ENCODE results near the gene INPP5F.

Gene INPP5F

GRCh38 chr10:119737823-119738222 lies 12.0 kb downstream of the INPP5F start:
- Histone ChIP-seq H3K36me3 (ENCODE audit: control insufficient read depth, insufficient read depth, low read length) (no peaks in the 10 kb centered on the region), H3K27me3 (ENCODE audit: control insufficient read depth, insufficient read depth, low read length) (no peaks in the 10 kb centered on the region), H3K4me2 (ENCODE audit: low read length) (no peak overlapping the region), H3K79me2 (peaks cover 6% of the 10 kb centered on the region), H3K27ac (no peak overlapping the region), H3K9me3 (ENCODE audit: control insufficient read depth, low read length) (no peaks in the 10 kb centered on the region), H3K4me1 (peaks cover 5% of the 10 kb centered on the region), H2AFZ (no peak overlapping the region), H3K9ac (no peak overlapping the region), H3K4me3 (ENCODE audit: low read depth, low read length) (no peak overlapping the region)
- TF ChIP-seq, protein P1, sequence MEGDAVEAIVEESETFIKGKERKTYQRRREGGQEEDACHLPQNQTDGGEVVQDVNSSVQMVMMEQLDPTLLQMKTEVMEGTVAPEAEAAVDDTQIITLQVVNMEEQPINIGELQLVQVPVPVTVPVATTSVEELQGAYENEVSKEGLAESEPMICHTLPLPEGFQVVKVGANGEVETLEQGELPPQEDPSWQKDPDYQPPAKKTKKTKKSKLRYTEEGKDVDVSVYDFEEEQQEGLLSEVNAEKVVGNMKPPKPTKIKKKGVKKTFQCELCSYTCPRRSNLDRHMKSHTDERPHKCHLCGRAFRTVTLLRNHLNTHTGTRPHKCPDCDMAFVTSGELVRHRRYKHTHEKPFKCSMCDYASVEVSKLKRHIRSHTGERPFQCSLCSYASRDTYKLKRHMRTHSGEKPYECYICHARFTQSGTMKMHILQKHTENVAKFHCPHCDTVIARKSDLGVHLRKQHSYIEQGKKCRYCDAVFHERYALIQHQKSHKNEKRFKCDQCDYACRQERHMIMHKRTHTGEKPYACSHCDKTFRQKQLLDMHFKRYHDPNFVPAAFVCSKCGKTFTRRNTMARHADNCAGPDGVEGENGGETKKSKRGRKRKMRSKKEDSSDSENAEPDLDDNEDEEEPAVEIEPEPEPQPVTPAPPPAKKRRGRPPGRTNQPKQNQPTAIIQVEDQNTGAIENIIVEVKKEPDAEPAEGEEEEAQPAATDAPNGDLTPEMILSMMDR (IDR thresholded peaks at IDR 0.05), result no peak

GRCh38 chr10:119738962-119739361 lies 13.1 kb downstream of the INPP5F start:
- Histone ChIP-seq H3K4me3 (ENCODE audit: low read depth, low read length) (no peak overlapping the region), H3K4me1 (no peaks in the 10 kb centered on the region), H3K36me3 (ENCODE audit: control insufficient read depth, insufficient read depth, low read length) (no peaks in the 10 kb centered on the region), H3K4me2 (ENCODE audit: low read length) (no peak overlapping the region), H3K27me3 (ENCODE audit: control insufficient read depth, insufficient read depth, low read length) (no peaks in the 10 kb centered on the region), H3K9ac (no peak overlapping the region), H2AFZ (no peak overlapping the region), H3K27ac (no peak overlapping the region), H3K9me3 (ENCODE audit: control insufficient read depth, low read length) (no peaks in the 10 kb centered on the region), H3K79me2 (peaks cover 4% of the 10 kb centered on the region)
- TF ChIP-seq, protein P1 (IDR thresholded peaks at IDR 0.05), result no peak

DNA sequence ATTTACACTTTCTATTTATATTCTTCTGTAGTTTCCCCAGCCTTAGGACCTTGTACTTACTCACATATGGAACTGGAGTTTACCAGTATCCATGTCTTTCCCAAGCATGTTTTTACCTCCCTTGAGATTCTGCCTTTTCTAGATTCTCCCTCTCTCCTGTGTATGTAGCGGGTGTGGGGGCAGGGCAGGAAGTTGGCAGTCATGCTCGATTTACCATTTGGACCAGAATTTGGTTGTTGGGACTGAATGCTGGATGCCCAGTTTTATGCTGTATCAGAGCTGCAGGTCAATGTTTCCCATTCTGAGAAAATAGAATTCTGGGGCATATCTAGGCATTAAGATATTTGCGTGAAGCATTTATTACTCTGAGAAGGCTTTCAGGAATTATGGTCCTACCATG lies 14.2 kb downstream of the INPP5F start:
- H3K79me2 ChIP-seq, result peaks cover 4% of the 10 kb centered on the region
- no peak overlapping the region for H2AFZ ChIP-seq
- no peaks in the 10 kb centered on the region for H3K27me3 ChIP-seq (ENCODE audit: control insufficient read depth, insufficient read depth, low read length)
- H3K4me2 ChIP-seq (ENCODE audit: low read length), result no peak overlapping the region
- H3K4me3 ChIP-seq (ENCODE audit: low read depth, low read length), result no peak overlapping the region
- H3K36me3 ChIP-seq (ENCODE audit: control insufficient read depth, insufficient read depth, low read length), result no peaks in the 10 kb centered on the region
- H3K9me3 ChIP-seq (ENCODE audit: control insufficient read depth, low read length), result no peaks in the 10 kb centered on the region
- no peak overlapping the region for H3K9ac ChIP-seq
- H3K27ac ChIP-seq, result no peak overlapping the region
- no peaks in the 10 kb centered on the region for H3K4me1 ChIP-seq
- TF ChIP-seq, protein P1 (IDR thresholded peaks at IDR 0.05), result no peak

DNA sequence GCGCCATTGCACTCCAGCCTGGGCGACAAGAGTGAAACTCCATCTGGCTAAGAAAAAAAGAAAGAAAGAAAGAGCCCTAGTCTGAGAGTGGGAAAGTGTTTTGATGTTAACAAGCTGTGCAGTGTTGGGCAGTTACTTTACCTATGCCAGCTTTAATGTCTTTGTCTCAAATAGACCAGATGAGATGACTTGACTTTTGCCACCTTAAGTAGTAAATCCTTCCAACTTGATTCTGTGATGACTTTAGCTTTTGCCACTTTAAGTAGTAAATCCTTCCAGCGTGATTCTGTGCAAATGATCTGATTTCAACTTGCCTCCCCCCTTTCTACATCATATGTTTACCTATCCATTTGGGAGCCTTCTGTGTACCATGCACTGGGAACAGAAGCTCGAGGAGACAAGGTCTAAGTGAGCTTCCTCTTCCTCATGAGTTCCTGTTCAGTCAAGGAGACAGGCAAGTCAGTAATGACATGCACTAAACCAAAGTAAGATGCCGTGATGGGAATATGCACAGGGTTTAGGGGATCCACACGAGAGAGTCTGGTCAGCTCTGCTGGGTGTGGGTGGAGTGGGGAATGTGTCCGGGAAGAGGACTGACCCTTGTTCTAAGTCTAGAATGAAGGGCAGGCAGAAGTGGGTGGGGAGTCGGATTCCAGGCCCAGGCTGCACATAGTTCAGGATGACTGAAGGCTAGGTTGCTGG lies 17.2 kb downstream of the INPP5F start:
- Histone ChIP-seq H3K4me3 (ENCODE audit: low read depth, low read length) (no peak overlapping the region), H3K27ac (no peak overlapping the region), H3K27me3 (ENCODE audit: control insufficient read depth, insufficient read depth, low read length) (no peaks in the 10 kb centered on the region), H3K9me3 (ENCODE audit: control insufficient read depth, low read length) (no peaks in the 10 kb centered on the region), H2AFZ (no peak overlapping the region), H3K36me3 (ENCODE audit: control insufficient read depth, insufficient read depth, low read length) (no peaks in the 10 kb centered on the region), H3K9ac (no peak overlapping the region), H3K4me1 (no peaks in the 10 kb centered on the region), H3K79me2 (peaks cover 4% of the 10 kb centered on the region), H3K4me2 (ENCODE audit: low read length) (no peak overlapping the region)
- TF ChIP-seq, protein P1 (IDR thresholded peaks at IDR 0.05), result no peak

- TF ChIP-seq, protein P1 (IDR thresholded peaks at IDR 0.05), result no peak
- H2AFZ ChIP-seq, result no peak overlapping the region
- no peaks in the 10 kb centered on the region for H3K27me3 ChIP-seq (ENCODE audit: control insufficient read depth, insufficient read depth, low read length)
- no peak overlapping the region for H3K27ac ChIP-seq
- H3K9ac ChIP-seq, result no peak overlapping the region
- H3K4me2 ChIP-seq (ENCODE audit: low read length), result no peak overlapping the region
- no peak overlapping the region for H3K4me3 ChIP-seq (ENCODE audit: low read depth, low read length)
- H3K9me3 ChIP-seq (ENCODE audit: control insufficient read depth, low read length), result no peaks in the 10 kb centered on the region
- H3K79me2 ChIP-seq, result peaks cover 10% of the 10 kb centered on the region
- H3K36me3 ChIP-seq (ENCODE audit: control insufficient read depth, insufficient read depth, low read length), result no peaks in the 10 kb centered on the region
- no peaks in the 10 kb centered on the region for H3K4me1 ChIP-seq
These were observed 22.1 kb downstream of the INPP5F start for GRCh38 chr10:119747940-119748339.
